SK-N-SH treated with all-trans-retinoic acid at 6 μM for 48 hours (cell line): Measurements from ENCODE around the gene FAM184B.

Source experiments
- ATAC-seq: fragments of 200-7000 bp; cut with Tn5 transposase; 3 replicates; pipeline ENCODE4 v1.9.1; 2020; ENCODE audit warnings: mild to moderate bottlenecking, moderate library complexity
- ARNTL ChIP-seq: fragments of 450-650 bp; formaldehyde crosslinking; IDR thresholded peaks from 2 replicates; pipeline ENCODE4 v1.5.0; 2020; ENCODE audit warnings: low read depth, mild to moderate bottlenecking, moderate library complexity, borderline replicate concordance
- BACH2 ChIP-seq: fragments of 250-450 bp; sonication (Bioruptor Pico); IDR thresholded peaks from 2 replicates; pipeline ENCODE4 v1.9.0; 2021; ENCODE audit warnings: mild to moderate bottlenecking, borderline replicate concordance
- CSDC2 ChIP-seq: fragments of 250-450 bp; sonication (Bioruptor Pico); IDR thresholded peaks from 2 replicates; pipeline ENCODE4 v1.5.0; 2020; ENCODE audit warnings: mild to moderate bottlenecking, moderate library complexity
- CSRNP3 ChIP-seq: fragments of 250-450 bp; sonication (Bioruptor Pico); IDR thresholded peaks from 2 replicates; pipeline ENCODE4 v1.5.1; 2021; ENCODE audit warnings: mild to moderate bottlenecking, moderate library complexity
- ESRRG ChIP-seq: fragments of 250-450 bp; sonication (Bioruptor Pico); IDR thresholded peaks from 2 replicates; pipeline ENCODE4 v1.6.1; 2021; ENCODE audit warnings: mild to moderate bottlenecking
- GLIS3 ChIP-seq: fragments of 250-450 bp; sonication (Bioruptor Pico); IDR thresholded peaks from 2 replicates; pipeline ENCODE4 v1.5.0; 2020; ENCODE audit warnings: mild to moderate bottlenecking, moderate library complexity
- PATZ1 ChIP-seq: fragments of 250-450 bp; sonication (Bioruptor Pico); IDR thresholded peaks from 2 replicates; pipeline ENCODE4 v1.8.0; 2020; ENCODE audit warnings: mild to moderate bottlenecking, moderate library complexity, borderline replicate concordance
- POU6F1 ChIP-seq: fragments of 250-450 bp; sonication (Bioruptor Pico); IDR thresholded peaks from 2 replicates; pipeline ENCODE4 v1.8.0; 2021; ENCODE audit warnings: low read depth, mild to moderate bottlenecking, moderate library complexity, borderline replicate concordance
- PPARA ChIP-seq: fragments of 250-450 bp; sonication (Bioruptor Pico); IDR thresholded peaks from 2 replicates; pipeline ENCODE4 v1.5.0; 2020; ENCODE audit warnings: mild to moderate bottlenecking, borderline replicate concordance
- RARB ChIP-seq: fragments of 250-450 bp; sonication (Bioruptor Pico); IDR thresholded peaks from 2 replicates; pipeline ENCODE4 v1.8.0; 2021; ENCODE audit warnings: mild to moderate bottlenecking, moderate library complexity
- SNAI2 ChIP-seq: fragments of 250-450 bp; sonication (Bioruptor Pico); IDR thresholded peaks from 2 replicates; pipeline ENCODE4 v1.5.0; 2020; ENCODE audit warnings: mild to moderate bottlenecking, moderate library complexity
- TCF4 ChIP-seq: fragments of 250-450 bp; sonication (Bioruptor Pico); IDR thresholded peaks from 2 replicates; pipeline ENCODE4 v1.8.0; 2021; ENCODE audit warnings: mild to moderate bottlenecking, moderate library complexity, borderline replicate concordance
- TOX ChIP-seq: fragments of 250-450 bp; sonication (Bioruptor Pico); IDR thresholded peaks from 2 replicates; pipeline ENCODE4 v1.8.0; 2021; ENCODE audit warnings: mild to moderate bottlenecking, moderate library complexity, borderline replicate concordance
- TSHZ2 ChIP-seq: fragments of 250-450 bp; sonication (Bioruptor Pico); IDR thresholded peaks from 2 replicates; pipeline ENCODE4 v1.5.0; 2020; ENCODE audit warnings: mild to moderate bottlenecking, moderate library complexity
- ZC3H10 ChIP-seq: fragments of 250-450 bp; sonication (Bioruptor Pico); IDR thresholded peaks from 2 replicates; pipeline ENCODE4 v1.5.1; 2021; ENCODE audit warnings: mild to moderate bottlenecking, moderate library complexity
- ZFP3 ChIP-seq: fragments of 250-450 bp; sonication (Bioruptor Pico); IDR thresholded peaks from 2 replicates; pipeline ENCODE4 v1.5.0; 2020; ENCODE audit warnings: mild to moderate bottlenecking, moderate library complexity
- ZFP30 ChIP-seq: fragments of 450-650 bp; formaldehyde crosslinking; IDR thresholded peaks from 2 replicates; pipeline ENCODE4 v1.5.0; 2022; ENCODE audit warnings: mild to moderate bottlenecking, moderate library complexity
- ZNF70 ChIP-seq: fragments of 450-650 bp; formaldehyde crosslinking; IDR thresholded peaks from 2 replicates; pipeline ENCODE4 v1.5.0; 2020; ENCODE audit warnings: mild to moderate bottlenecking, moderate library complexity
- ZNF8 ChIP-seq: fragments of 450-650 bp; formaldehyde crosslinking; IDR thresholded peaks from 2 replicates; pipeline ENCODE4 v1.5.0; 2020; ENCODE audit warnings: mild to moderate bottlenecking, moderate library complexity

The FAM184B gene

GRCh38 chr4:17595471-17596005, 185.9 kb downstream of the FAM184B start:
- ATAC-seq, result no peak
- TF ChIP-seq ZNF8 (CRISPR knock-in tag) (no peak), ARNTL (no peak), ZFP30 (CRISPR knock-in tag) (no peak), ESRRG (CRISPR knock-in tag) (no peak)

GRCh38 chr4:17589355-17589754, 192.1 kb downstream of the FAM184B start:
- TF ChIP-seq TSHZ2 (CRISPR knock-in tag) (no peak), SNAI2 (no peak), BACH2 (CRISPR knock-in tag) (no peak)
- TF ChIP-seq, all 23 proteins: peak for 0
- ATAC-seq, result no peak

- ATAC-seq, result no peak
- TF ChIP-seq ZFP3 (CRISPR knock-in tag), result no peak
- no peak for TF ChIP-seq ESRRG (CRISPR knock-in tag)
- TF ChIP-seq TCF4 (CRISPR knock-in tag), result no peak
- TF ChIP-seq CSRNP3 (CRISPR knock-in tag), result no peak
- no peak for TF ChIP-seq PATZ1 (CRISPR knock-in tag)
- TF ChIP-seq GLIS3 (CRISPR knock-in tag), result no peak
Observed at GRCh38 chr4:17587094-17587822, 194.2 kb downstream of the FAM184B start.

- no peak for ATAC-seq
- no peak for TF ChIP-seq ZFP3 (CRISPR knock-in tag)
- TF ChIP-seq CSRNP3 (CRISPR knock-in tag), result no peak
- TF ChIP-seq PPARA, result no peak
Observed at GRCh38 chr4:17584521-17585213, 196.8 kb downstream of the FAM184B start.

GRCh38 chr4:17583941-17584340, 197.5 kb downstream of the FAM184B start:
- ATAC-seq, result no peak
- TF ChIP-seq CSDC2 (CRISPR knock-in tag) (no peak), TOX (CRISPR knock-in tag) (no peak), RARB (CRISPR knock-in tag) (no peak), ZNF70 (CRISPR knock-in tag) (no peak), ZC3H10 (no peak), POU6F1 (CRISPR knock-in tag) (no peak), PATZ1 (CRISPR knock-in tag) (no peak), ZFP3 (CRISPR knock-in tag) (no peak), ZNF8 (CRISPR knock-in tag) (no peak), GLIS3 (CRISPR knock-in tag) (no peak), ZFP30 (CRISPR knock-in tag) (no peak), SNAI2 (no peak), ARNTL (no peak), CSRNP3 (CRISPR knock-in tag) (no peak), PPARA (no peak)
